HuH-7 (cell line): ENCODE data around the gene ZMYM3.

ENCODE experiments used
- DNase-seq: peaks from one replicate; pipeline ENCODE4 v3.0.0; 2011; ENCODE audit warnings: low spot score

The ZMYM3 gene

GRCh38 chrX:71253253-71254091 lies 468 bp downstream of the ZMYM3 start:
- peak; percentile 59 for DNase-seq

- no peak for DNase-seq
Observed at GRCh38 chrX:71252221-71252620, 1.7 kb downstream of the ZMYM3 start.

- no peak for DNase-seq
Observed at GRCh38 chrX:71251466-71251973, 2.4 kb downstream of the ZMYM3 start.

GRCh38 chrX:71250841-71251240 lies 3.1 kb downstream of the ZMYM3 start:
- no peak for DNase-seq

- no peak for DNase-seq
Observed at GRCh38 chrX:71245159-71245558, 8.8 kb downstream of the ZMYM3 start.

- DNase-seq: no peak
Observed at GRCh38 chrX:71244359-71245128, 9.4 kb downstream of the ZMYM3 start.

- no peak for DNase-seq
Observed at GRCh38 chrX:71241301-71241700, 12.6 kb downstream of the ZMYM3 start.

GRCh38 chrX:71239781-71240180 lies 14.2 kb downstream of the ZMYM3 start:
- no peak for DNase-seq

- DNase-seq: no peak
Observed at GRCh38 chrX:71236836-71237235, 17.1 kb downstream of the ZMYM3 start.

- DNase-seq: no peak
Observed at GRCh38 chrX:71235482-71235881, 18.5 kb downstream of the ZMYM3 start.

- DNase-seq: peak; percentile 56
Observed at GRCh38 chrX:71228063-71228642, 25.8 kb downstream of the ZMYM3 start.

GRCh38 chrX:71227370-71228062 lies 26.4 kb downstream of the ZMYM3 start:
- peak; percentile 45 for DNase-seq

- DNase-seq: no peak
Observed at GRCh38 chrX:71225676-71226075, 28.3 kb downstream of the ZMYM3 start.

GRCh38 chrX:71225009-71225408 lies 28.9 kb downstream of the ZMYM3 start:
- DNase-seq: no peak

- no peak for DNase-seq
Observed at GRCh38 chrX:71224098-71224708, 29.7 kb downstream of the ZMYM3 start.

- DNase-seq: no peak
Observed at GRCh38 chrX:71222929-71223328, 31.0 kb downstream of the ZMYM3 start, which contains the start of gene GJB1. TSS of gene GJB1 (plus strand) at chrX:71223224. CDS start at chrX:71223708, 484 bp downstream.

- DNase-seq: no peak
Observed at GRCh38 chrX:71221145-71221544, 32.8 kb downstream of the ZMYM3 start.

GRCh38 chrX:71217298-71217697 lies 36.6 kb downstream of the ZMYM3 start:
- DNase-seq: no peak

- DNase-seq: no peak
Observed at GRCh38 chrX:71216485-71216884, 37.5 kb downstream of the ZMYM3 start.

GRCh38 chrX:71215338-71215912 lies 38.5 kb downstream of the ZMYM3 start:
- no peak for DNase-seq
